Measurements from ENCODE around the gene CD164L2.
"Not testable (repeated sequence)": the region's sequence is repeated elsewhere in the genome, so short reads cannot be mapped to it uniquely, and the experiment has no call there.

The CD164L2 gene

GRCh38 chr1:27398405-27399149 is 15.4 kb upstream of the CD164L2 start:
- no peaks in the 10 kb centered on the region for H3K9me3 Mint-ChIP-seq (ENCODE audit: low read depth)

GRCh38 chr1:27397749-27398148 is 14.6 kb upstream of the CD164L2 start:
- Mint-ChIP-seq H3K27ac (no peak overlapping the region), H3K36me3 (no peaks in the 10 kb centered on the region), H3K4me1 (ENCODE audit: low read depth) (peaks cover 9% of the 10 kb centered on the region), H3K4me3 (no peak overlapping the region), H3K27me3 (no peaks in the 10 kb centered on the region), H3K9me3 (ENCODE audit: low read depth) (no peaks in the 10 kb centered on the region)

More at GRCh38 chr1:27398405-27399149, 15.4 kb upstream of the CD164L2 start:
- no peaks in the 10 kb centered on the region for H3K27me3 Mint-ChIP-seq
- no peak overlapping the region for H3K4me3 Mint-ChIP-seq
- peak overlapping the region; percentile 50 for H3K27ac Mint-ChIP-seq
- no peaks in the 10 kb centered on the region for H3K36me3 Mint-ChIP-seq
- peaks cover 17% of the 10 kb centered on the region for H3K4me1 Mint-ChIP-seq (ENCODE audit: low read depth)

- Mint-ChIP-seq H3K9me3 (ENCODE audit: low read depth) (no peaks in the 10 kb centered on the region), H3K27me3 (no peaks in the 10 kb centered on the region), H3K27ac (no peak overlapping the region), H3K36me3 (no peaks in the 10 kb centered on the region), H3K4me1 (ENCODE audit: low read depth) (peaks cover 6% of the 10 kb centered on the region), H3K4me3 (no peak overlapping the region)
Measured at GRCh38 chr1:27397110-27397509, 14.0 kb upstream of the CD164L2 start.

- H3K4me1 Mint-ChIP-seq (ENCODE audit: low read depth) = peaks cover 11% of the 10 kb centered on the region
- no peak overlapping the region for H3K27ac Mint-ChIP-seq
- no peak overlapping the region for H3K4me3 Mint-ChIP-seq
- H3K36me3 Mint-ChIP-seq = no peaks in the 10 kb centered on the region
- no peaks in the 10 kb centered on the region for H3K27me3 Mint-ChIP-seq
- H3K9me3 Mint-ChIP-seq (ENCODE audit: low read depth) = no peaks in the 10 kb centered on the region
Measured at GRCh38 chr1:27395441-27396195, 12.5 kb upstream of the CD164L2 start.

GRCh38 chr1:27394925-27395324 is 11.8 kb upstream of the CD164L2 start:
- Mint-ChIP-seq H3K36me3 (no peaks in the 10 kb centered on the region), H3K9me3 (ENCODE audit: low read depth) (no peaks in the 10 kb centered on the region), H3K4me1 (ENCODE audit: low read depth) (peaks cover 11% of the 10 kb centered on the region), H3K4me3 (no peak overlapping the region), H3K27me3 (no peaks in the 10 kb centered on the region), H3K27ac (no peak overlapping the region)

- no peak overlapping the region for H3K27ac Mint-ChIP-seq
Measured at GRCh38 chr1:27394282-27394658, 11.1 kb upstream of the CD164L2 start.

GRCh38 chr1:27393641-27394281 is 10.6 kb upstream of the CD164L2 start:
- Mint-ChIP-seq H3K4me1 (ENCODE audit: low read depth) (peaks cover 11% of the 10 kb centered on the region), H3K36me3 (no peaks in the 10 kb centered on the region), H3K9me3 (ENCODE audit: low read depth) (no peaks in the 10 kb centered on the region), H3K4me3 (peak overlapping the region; percentile 78), H3K27ac (no peak overlapping the region), H3K27me3 (no peaks in the 10 kb centered on the region)

More at GRCh38 chr1:27394282-27394658, 11.1 kb upstream of the CD164L2 start:
- Mint-ChIP-seq H3K27me3 (no peaks in the 10 kb centered on the region), H3K4me3 (peak overlapping the region; percentile 62), H3K9me3 (ENCODE audit: low read depth) (no peaks in the 10 kb centered on the region), H3K4me1 (ENCODE audit: low read depth) (peaks cover 11% of the 10 kb centered on the region), H3K36me3 (no peaks in the 10 kb centered on the region)

GRCh38 chr1:27392778-27393635 is 9.9 kb upstream of the CD164L2 start:
- Mint-ChIP-seq H3K9me3 (ENCODE audit: low read depth) (no peaks in the 10 kb centered on the region), H3K4me1 (ENCODE audit: low read depth) (peaks cover 14% of the 10 kb centered on the region), H3K27ac (peak overlapping the region; percentile 22), H3K36me3 (no peaks in the 10 kb centered on the region), H3K27me3 (no peaks in the 10 kb centered on the region), H3K4me3 (peak overlapping the region; percentile 78)

GRCh38 chr1:27392096-27392777 is 9.1 kb upstream of the CD164L2 start, which contains the start of gene GPR3:
GPR3 (plus strand) TSS chr1:27392622; CDS start chr1:27393799, 1,177 bp downstream.
- Mint-ChIP-seq H3K9me3 (ENCODE audit: low read depth) (no peaks in the 10 kb centered on the region), H3K36me3 (no peaks in the 10 kb centered on the region), H3K4me3 (peak within 1 kb of the TSS; percentile 92), H3K27ac (peak within 1 kb of the TSS; percentile 88), H3K4me1 (ENCODE audit: low read depth) (peaks cover 14% of the 10 kb centered on the region), H3K27me3 (no peaks in the 10 kb centered on the region)

GRCh38 chr1:27391511-27392095 is 8.5 kb upstream of the CD164L2 start:
- H3K27me3 Mint-ChIP-seq = no peaks in the 10 kb centered on the region

GRCh38 chr1:27388337-27389005 is 5.3 kb upstream of the CD164L2 start:
- Mint-ChIP-seq H3K36me3 (no peaks in the 10 kb centered on the region), H3K27ac (no peak overlapping the region), H3K9me3 (ENCODE audit: low read depth) (no peaks in the 10 kb centered on the region), H3K4me3 (peak overlapping the region; percentile 5), H3K4me1 (ENCODE audit: low read depth) (peaks cover 11% of the 10 kb centered on the region), H3K27me3 (no peaks in the 10 kb centered on the region)

More at GRCh38 chr1:27391511-27392095, 8.5 kb upstream of the CD164L2 start:
- no peaks in the 10 kb centered on the region for H3K36me3 Mint-ChIP-seq
- peak overlapping the region; percentile 92 for H3K4me3 Mint-ChIP-seq
- H3K4me1 Mint-ChIP-seq (ENCODE audit: low read depth) = peaks cover 14% of the 10 kb centered on the region
- H3K27ac Mint-ChIP-seq = peak overlapping the region; percentile 88
- H3K9me3 Mint-ChIP-seq (ENCODE audit: low read depth) = no peaks in the 10 kb centered on the region

GRCh38 chr1:27384797-27385196 is 1.7 kb upstream of the CD164L2 start:
- not testable (repeated sequence) for H3K27me3 Mint-ChIP-seq; H3K4me3 Mint-ChIP-seq; H3K9me3 Mint-ChIP-seq (ENCODE audit: low read depth); H3K4me1 Mint-ChIP-seq (ENCODE audit: low read depth); H3K36me3 Mint-ChIP-seq; H3K27ac Mint-ChIP-seq

GRCh38 chr1:27383661-27384060 is 528 bp upstream of the CD164L2 start:
- Mint-ChIP-seq H3K36me3 (no peaks in the 10 kb centered on the region), H3K27me3 (peaks cover 2% of the 10 kb centered on the region), H3K9me3 (ENCODE audit: low read depth) (no peaks in the 10 kb centered on the region), H3K27ac (no peak overlapping the region), H3K4me1 (ENCODE audit: low read depth) (peaks cover 2% of the 10 kb centered on the region), H3K4me3 (no peak overlapping the region)

Measured in activated naive CD8-positive, alpha-beta T cell (primary cell).